Kidney epithelial cell (primary cell): Measurements from ENCODE around the gene PNMA8C. TPM values are rescaled to one million over a fixed set of nuclear protein-coding genes. Genes with fewer than 3 reads are reported as not detected.

Experiments
- DNase-seq: peaks from one replicate; pipeline ENCODE4 v3.0.0-alpha.2; 2010; ENCODE audit warnings: low read depth
- H3K27me3 ChIP-seq: 2 replicates; pipeline ENCODE4 v1.6.0; 2011; ENCODE audit warnings: low read length; ENCODE audit not compliant: control insufficient read depth, insufficient read depth
- H3K36me3 ChIP-seq: 2 replicates; pipeline ENCODE4 v1.5.1; 2011; ENCODE audit warnings: low read length; ENCODE audit not compliant: control insufficient read depth, insufficient read depth
- H3K4me3 ChIP-seq: 2 replicates; pipeline ENCODE4 v1.5.1; 2011; ENCODE audit warnings: low read depth, mild to moderate bottlenecking, control low read depth, low read length
- total RNA-seq: library from RNA; depleted of rRNA; stranded (reverse); fragments of >200 nt; gene quantifications from 2 replicates; pipeline ENCODE4 v1.2.3, GENCODE V29; 2015
- TF ChIP-seq, protein P1 (sequence below): IDR thresholded peaks from 2 replicates; pipeline ENCODE4 v1.5.1; 2011; ENCODE audit warnings: mild to moderate bottlenecking, moderate library complexity, low read length, control low read depth, inconsistent platforms; ENCODE audit not compliant: insufficient read depth, poor library complexity, severe bottlenecking

The PNMA8C gene
- total RNA-seq, 1 donor from 2014 or later, result 0.25 TPM

DNA sequence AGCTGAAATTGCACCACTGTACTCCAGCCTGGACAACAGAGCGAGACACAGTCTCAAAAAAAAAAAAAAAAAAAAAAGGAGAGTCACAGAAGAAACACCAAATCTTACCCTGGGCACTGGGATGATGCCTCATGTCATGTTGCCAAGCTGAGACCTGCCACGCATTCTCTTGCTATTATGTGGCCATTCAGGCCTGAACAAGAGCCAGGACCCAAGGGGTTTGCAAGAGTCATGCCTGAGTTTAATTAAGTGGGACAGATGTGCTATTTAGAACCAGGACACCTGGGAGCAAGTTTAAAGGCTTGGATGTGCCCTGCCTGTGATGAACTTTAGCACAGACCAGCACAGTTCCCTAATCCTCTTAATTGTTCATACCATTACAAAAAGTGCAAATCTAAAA is 32.8 kb upstream of the PNMA8C start:
- Histone ChIP-seq H3K36me3 (no peaks in the 10 kb centered on the region), H3K4me3 (no peak overlapping the region), H3K27me3 (no peaks in the 10 kb centered on the region)
- no peak for DNase-seq
- TF ChIP-seq, protein P1, sequence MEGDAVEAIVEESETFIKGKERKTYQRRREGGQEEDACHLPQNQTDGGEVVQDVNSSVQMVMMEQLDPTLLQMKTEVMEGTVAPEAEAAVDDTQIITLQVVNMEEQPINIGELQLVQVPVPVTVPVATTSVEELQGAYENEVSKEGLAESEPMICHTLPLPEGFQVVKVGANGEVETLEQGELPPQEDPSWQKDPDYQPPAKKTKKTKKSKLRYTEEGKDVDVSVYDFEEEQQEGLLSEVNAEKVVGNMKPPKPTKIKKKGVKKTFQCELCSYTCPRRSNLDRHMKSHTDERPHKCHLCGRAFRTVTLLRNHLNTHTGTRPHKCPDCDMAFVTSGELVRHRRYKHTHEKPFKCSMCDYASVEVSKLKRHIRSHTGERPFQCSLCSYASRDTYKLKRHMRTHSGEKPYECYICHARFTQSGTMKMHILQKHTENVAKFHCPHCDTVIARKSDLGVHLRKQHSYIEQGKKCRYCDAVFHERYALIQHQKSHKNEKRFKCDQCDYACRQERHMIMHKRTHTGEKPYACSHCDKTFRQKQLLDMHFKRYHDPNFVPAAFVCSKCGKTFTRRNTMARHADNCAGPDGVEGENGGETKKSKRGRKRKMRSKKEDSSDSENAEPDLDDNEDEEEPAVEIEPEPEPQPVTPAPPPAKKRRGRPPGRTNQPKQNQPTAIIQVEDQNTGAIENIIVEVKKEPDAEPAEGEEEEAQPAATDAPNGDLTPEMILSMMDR, result no peak

- TF ChIP-seq, protein P1, result no peak
- DNase-seq, result no peak
- Histone ChIP-seq H3K27me3 (no peaks in the 10 kb centered on the region), H3K4me3 (no peak overlapping the region), H3K36me3 (no peaks in the 10 kb centered on the region)
Measured at GRCh38 chr19:46460981-46461380, 32.2 kb upstream of the PNMA8C start.

DNA sequence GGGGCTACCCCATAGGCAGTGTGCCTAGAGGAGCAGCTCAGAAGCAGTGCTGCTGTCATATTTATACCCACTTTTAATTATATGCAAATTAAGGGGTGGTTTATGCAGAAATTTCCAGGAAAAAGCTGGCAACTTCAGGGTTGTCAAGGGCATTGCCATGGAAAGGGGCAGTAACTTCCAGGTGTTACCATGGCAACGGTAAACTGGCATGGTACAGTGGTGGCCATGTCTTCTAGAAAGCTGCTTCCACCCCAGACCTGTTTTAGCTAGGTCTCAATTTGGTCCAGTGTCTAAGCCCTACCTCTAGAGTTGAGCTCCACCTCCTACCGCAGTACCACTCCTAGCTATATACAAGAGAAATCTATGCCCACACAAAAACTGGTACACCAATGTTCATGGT is 31.3 kb upstream of the PNMA8C start:
- Histone ChIP-seq H3K36me3 (no peaks in the 10 kb centered on the region), H3K4me3 (no peak overlapping the region), H3K27me3 (no peaks in the 10 kb centered on the region)
- DNase-seq, result no peak
- TF ChIP-seq, protein P1, result no peak

DNA sequence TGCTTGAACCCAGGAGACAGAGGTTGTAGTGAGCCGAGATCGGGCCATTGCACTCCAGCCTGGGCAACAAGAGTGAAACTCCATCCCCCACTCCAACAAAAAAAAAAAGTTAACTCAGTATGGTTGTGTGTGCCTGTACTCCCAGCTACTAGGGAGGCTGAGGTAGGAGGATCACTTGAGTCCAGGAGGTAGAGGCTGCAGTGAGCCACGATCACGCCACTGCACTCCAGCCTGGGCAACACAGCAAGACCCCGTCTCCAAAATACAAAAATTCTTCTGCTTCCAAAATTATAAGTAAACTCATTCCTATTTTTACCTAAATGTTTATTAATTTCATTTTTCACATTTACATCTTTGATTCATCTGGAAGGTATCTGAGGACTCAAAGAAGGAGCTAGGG is 28.2 kb upstream of the PNMA8C start:
- DNase-seq, result no peak
- Histone ChIP-seq H3K36me3 (no peaks in the 10 kb centered on the region), H3K27me3 (no peaks in the 10 kb centered on the region), H3K4me3 (no peak overlapping the region)
- TF ChIP-seq, protein P1, result no peak

DNA sequence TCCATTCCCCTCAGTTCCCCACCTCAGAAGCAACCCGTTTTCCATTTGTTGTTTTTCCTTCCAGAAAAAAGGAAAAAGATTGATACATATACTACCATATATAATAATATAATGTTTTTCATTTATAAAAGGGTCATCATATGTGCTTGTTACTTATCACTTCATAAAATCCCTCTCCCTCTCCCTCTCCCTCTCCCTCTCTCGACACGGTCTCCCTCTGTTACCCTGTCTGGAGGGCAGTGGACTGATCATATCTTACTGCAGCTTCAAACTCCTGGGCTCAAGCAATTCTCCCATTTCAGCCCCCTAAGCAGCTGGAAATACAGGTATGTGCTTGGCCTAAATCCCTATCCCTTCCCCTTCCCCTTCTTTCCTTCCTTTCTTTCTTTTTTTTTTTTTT is 25.5 kb upstream of the PNMA8C start:
- Histone ChIP-seq H3K27me3 (no peaks in the 10 kb centered on the region), H3K4me3 (no peak overlapping the region), H3K36me3 (no peaks in the 10 kb centered on the region)
- TF ChIP-seq, protein P1, result no peak
- no peak for DNase-seq

- H3K27me3 ChIP-seq, result no peaks in the 10 kb centered on the region
- H3K4me3 ChIP-seq, result no peak overlapping the region
- no peaks in the 10 kb centered on the region for H3K36me3 ChIP-seq
- no peak for DNase-seq
- TF ChIP-seq, protein P1, result no peak
Measured at GRCh38 chr19:46453661-46454060, 24.9 kb upstream of the PNMA8C start.
